H1 (cell line): ENCODE measurements around the gene LNX2. TPM values are rescaled to one million over a fixed set of nuclear protein-coding genes. Genes with fewer than 3 reads are reported as not detected.

Experiments used
- CTCF ChIA-PET: fragments of 300-600 bp; sonication (Branson Sonifier 250); formaldehyde crosslinking; loops from one replicate; lab custom pipeline; 2021; ENCODE audit not compliant: partially characterized antibody; lab: Charles Lee
- POLR2A ChIA-PET: fragments of 300-600 bp; sonication (Branson Sonifier 250); formaldehyde crosslinking; loops from one replicate; lab custom pipeline; 2021; ENCODE audit warnings: inconsistent platforms; ENCODE audit not compliant: partially characterized antibody; lab: Charles Lee
- DNase-seq, 2 experiments: peaks; one replicate each; pipeline versions ENCODE4 v3.0.0 to v3.0.0-alpha.2; 2010 to 2022; ENCODE audit warnings: low spot score in 2 of 2, low read depth in 1 of 2, mixed read lengths in 1 of 2
- FAIRE-seq: peaks from 2 replicates; lab custom pipeline; 2011; peaks lifted over from hg19 to GRCh38; lab: Jason Lieb, UNC
- H2AFZ ChIP-seq: 2 replicates; pipeline ENCODE4 v1.8.1; 2012; ENCODE audit warnings: low read length, inconsistent platforms
- H2AK5ac ChIP-seq: 2 replicates; pipeline ENCODE4 v1.6.1; 2013; ENCODE audit warnings: low read depth, low read length
- H2BK120ac ChIP-seq: replicated peaks from 2 replicates; pipeline ENCODE3; 2013; ENCODE audit warnings: low read depth, low read length, inconsistent platforms
- H2BK12ac ChIP-seq: 2 replicates; pipeline ENCODE4 v1.6.1; 2013; ENCODE audit warnings: low read depth, low read length
- H2BK15ac ChIP-seq: 2 replicates; pipeline ENCODE4 v1.6.1; 2013; ENCODE audit warnings: low read length
- H2BK20ac ChIP-seq: 2 replicates; pipeline ENCODE4 v1.6.1; 2013; ENCODE audit warnings: low read length
- H2BK5ac ChIP-seq: 2 replicates; pipeline ENCODE4 v1.6.1; 2013; ENCODE audit warnings: low read depth, low read length
- H3K14ac ChIP-seq: 2 replicates; pipeline ENCODE4 v1.6.1; 2013; ENCODE audit warnings: inconsistent platforms; ENCODE audit not compliant: insufficient read length
- H3K18ac ChIP-seq: 2 replicates; pipeline ENCODE4 v1.6.1; 2013; ENCODE audit warnings: low read length; ENCODE audit errors: extremely low read depth
- H3K23ac ChIP-seq: 2 replicates; pipeline ENCODE4 v1.6.1; 2013; ENCODE audit warnings: inconsistent platforms; ENCODE audit not compliant: insufficient read length
- H3K23me2 ChIP-seq: 2 replicates; pipeline ENCODE4 v1.6.1; 2013; ENCODE audit warnings: low read depth, low read length
- H3K27ac ChIP-seq: 2 replicates; pipeline ENCODE4 v1.6.1; 2011; ENCODE audit warnings: low read depth, low read length, inconsistent platforms
- H3K27me3 ChIP-seq, 4 experiments: replicated peaks in 1 of 4; 1 replicate in 1 of 4; 2 replicates in 3 of 4; pipeline versions ENCODE4 v1.6.1 to v1.8.1; 2011 to 2013; ENCODE audit warnings: low read length in 3 of 4, mild to moderate bottlenecking in 3 of 4, inconsistent platforms in 2 of 4, mixed read lengths in 2 of 4, moderate library complexity in 1 of 4; ENCODE audit not compliant: control insufficient read depth in 3 of 4, insufficient read depth in 3 of 4; ENCODE audit errors: extremely low read depth in 1 of 4
- H3K36me3 ChIP-seq, 4 experiments: 2 replicates each; pipeline versions ENCODE4 v1.6.1 to v1.8.1; 2011 to 2013; ENCODE audit warnings: mild to moderate bottlenecking in 4 of 4, low read length in 3 of 4, moderate library complexity in 2 of 4, control low read depth in 1 of 4, inconsistent platforms in 1 of 4; ENCODE audit not compliant: insufficient read depth in 4 of 4, control insufficient read depth in 2 of 4
- H3K4ac ChIP-seq: replicated peaks from 2 replicates; pipeline ENCODE3; 2013; ENCODE audit warnings: low read length, low read depth, mixed read lengths, inconsistent platforms; ENCODE audit not compliant: insufficient read length
- H3K4me1 ChIP-seq, 4 experiments: replicated peaks in 1 of 4; 1 replicate in 1 of 4; 2 replicates in 3 of 4; pipeline versions ENCODE4 v1.6.1 to v1.8.1; 2011 to 2013; ENCODE audit warnings: low read length in 3 of 4, inconsistent platforms in 2 of 4, mixed read lengths in 1 of 4; ENCODE audit not compliant: insufficient read depth in 4 of 4, control insufficient read depth in 3 of 4
- H3K4me2 ChIP-seq, 2 experiments: 2 replicates each; pipeline versions ENCODE4 v1.6.1 to v1.8.1; 2011 to 2013; ENCODE audit warnings: low read depth in 2 of 2, low read length in 2 of 2, control low read depth in 1 of 2, inconsistent platforms in 1 of 2, mild to moderate bottlenecking in 1 of 2; ENCODE audit not compliant: insufficient read depth in 1 of 2
- H3K4me3 ChIP-seq, 4 experiments: fragments of 200-600, 300-600 bp in 1 of 4; sonication (generic), shearing (Covaris generic), sonication (Bioruptor Twin) in 1 of 4; 2 replicates each; pipeline versions ENCODE4 v1.5.1 to v1.8.1; 2011 to 2016; ENCODE audit warnings: low read length in 4 of 4, low read depth in 3 of 4, control low read depth in 2 of 4, inconsistent platforms in 2 of 4, mild to moderate bottlenecking in 2 of 4, mixed read lengths in 1 of 4, moderate library complexity in 1 of 4; ENCODE audit not compliant: insufficient read depth in 2 of 4; ENCODE audit errors: extremely low read depth in 1 of 4
- H3K56ac ChIP-seq: replicated peaks from 2 replicates; pipeline ENCODE3; 2013; ENCODE audit warnings: low read depth, mild to moderate bottlenecking, mixed read lengths, low read length, inconsistent platforms; ENCODE audit not compliant: insufficient read length
- H3K79me1 ChIP-seq: 2 replicates; pipeline ENCODE4 v1.6.1; 2013; ENCODE audit warnings: low read depth, low read length, control low read depth
- H3K79me2 ChIP-seq, 2 experiments: 2 replicates each; pipeline versions ENCODE4 v1.6.1 to v1.8.1; 2012 to 2013; ENCODE audit warnings: low read length in 2 of 2, mild to moderate bottlenecking in 2 of 2, inconsistent platforms in 1 of 2; ENCODE audit not compliant: insufficient read depth in 2 of 2, control insufficient read depth in 1 of 2
- H3K9ac ChIP-seq, 4 experiments: replicated peaks in 1 of 4; 1 replicate in 1 of 4; 2 replicates in 3 of 4; pipeline versions ENCODE4 v1.6.1 to v1.8.1; 2011 to 2013; ENCODE audit warnings: low read depth in 3 of 4, low read length in 3 of 4, control low read depth in 2 of 4, mild to moderate bottlenecking in 2 of 4, moderate library complexity in 2 of 4, inconsistent platforms in 1 of 4; ENCODE audit errors: extremely low read depth in 1 of 4
- H3K9me3 ChIP-seq, 2 experiments: 2 replicates each; pipeline versions ENCODE4 v1.6.1 to v1.8.1; 2012 to 2013; ENCODE audit warnings: mild to moderate bottlenecking in 2 of 2, moderate library complexity in 2 of 2, control low read depth in 1 of 2, inconsistent platforms in 1 of 2, low read depth in 1 of 2, low read length in 1 of 2, mixed read lengths in 1 of 2; ENCODE audit not compliant: insufficient read depth in 2 of 2
- H4K20me1 ChIP-seq, 2 experiments: replicated peaks in 1 of 2; 2 replicates each; pipeline versions ENCODE3 to v1.8.1; 2011 to 2013; ENCODE audit warnings: inconsistent platforms in 2 of 2, low read length in 2 of 2, mild to moderate bottlenecking in 1 of 2; ENCODE audit not compliant: insufficient read depth in 2 of 2, control insufficient read depth in 1 of 2
- H4K5ac ChIP-seq: 2 replicates; pipeline ENCODE4 v1.6.1; 2013; ENCODE audit warnings: low read length, low read depth, mixed read lengths, inconsistent platforms; ENCODE audit not compliant: insufficient read length
- H4K8ac ChIP-seq: 2 replicates; pipeline ENCODE4 v1.8.0; 2013; ENCODE audit warnings: mild to moderate bottlenecking, moderate library complexity, low read length, inconsistent platforms; ENCODE audit not compliant: insufficient read depth; ENCODE audit errors: extremely low read depth
- H4K91ac ChIP-seq: replicated peaks from 2 replicates; pipeline ENCODE3; 2013; ENCODE audit warnings: low read length, mixed read lengths, inconsistent platforms; ENCODE audit not compliant: insufficient read length
- ATF2 ChIP-seq: IDR thresholded peaks from 2 replicates; pipeline ENCODE4 v1.6.1; 2012; ENCODE audit warnings: low read length, inconsistent platforms
- CREB1 ChIP-seq: IDR thresholded peaks from 2 replicates; pipeline ENCODE4 v1.6.1; 2012; ENCODE audit warnings: inconsistent platforms
- CTCF ChIP-seq, 3 experiments: IDR thresholded peaks; 1 replicate in 2 of 3; 2 replicates in 1 of 3; pipeline versions ENCODE4 v1.5.1 to v1.6.1; 2011; ENCODE audit warnings: low read length in 3 of 3, mild to moderate bottlenecking in 3 of 3, inconsistent platforms in 2 of 3, low read depth in 1 of 3, moderate library complexity in 1 of 3; ENCODE audit not compliant: insufficient read depth in 1 of 3; ENCODE audit errors: control extremely low read depth in 1 of 3
- GTF2F1 ChIP-seq: IDR thresholded peaks from 2 replicates; pipeline ENCODE4 v1.6.1; 2012; ENCODE audit warnings: low read depth, low read length, improper control_type of control experiment, borderline replicate concordance
- SUZ12 ChIP-seq: fragments of 200-600 bp; sonication (generic); IDR thresholded peaks from 2 replicates; pipeline ENCODE4 v1.6.1; 2012; ENCODE audit warnings: mild to moderate bottlenecking, inconsistent platforms, low read length, moderate library complexity, mixed read lengths
- WGBS, 2 experiments: shearing (Covaris generic) in 1 of 2; methylation state at CpG; one replicate each; pipeline versions ENCODE4 v1.1.6 to v1.1.7; 2013 to 2015; ENCODE audit warnings: low lambda C conversion rate in 2 of 2, mixed read lengths in 2 of 2, inconsistent platforms in 1 of 2, low coverage in 1 of 2, missing lambda C conversion rate in 1 of 2; ENCODE audit not compliant: insufficient replicate concordance in 2 of 2, insufficient coverage in 1 of 2, insufficient read length in 1 of 2; ENCODE audit errors: extremely low coverage in 1 of 2, missing lambda C conversion rate in 1 of 2; 5-methylcytosine and 5-hydroxymethylcytosine counted together
- polyA plus RNA-seq, 7 experiments: library from polyadenylated mRNA; depleted of rRNA in 3 of 7; stranded (reverse) in 5 of 7; unstranded in 2 of 7; fragments of >200 nt in 5 of 7; fragments of 200-250 nt in 2 of 7; gene quantifications; 1 replicate in 5 of 7; 2 replicates in 1 of 7; 4 replicates in 1 of 7; pipeline versions ENCODE4 v1.2.1 to v1.2.3, GENCODE V29; 2011 to 2013; ENCODE audit warnings: missing spikeins in 2 of 7, mixed read lengths in 2 of 7
- total RNA-seq: library from RNA; stranded (reverse); fragmentation: NEBNext Ultra II Directional; extraction: Animal tissue kit (Norgen Biotek cat#: 25700); gene quantifications from 2 replicates; pipeline ENCODE4 v1.2.1, GENCODE V29; 2021

Gene LNX2
- total and polyA plus RNA-seq, 2 of the 8 experiments (the other 6 are each of a cell fraction or from before 2014, with no cell fraction given), result 6.4 to 13.9 TPM

- H3K4me1 ChIP-seq, result peaks cover 0 to 3% (median 0%) of the 10 kb centered on the region in 4 experiments; a peak in 3 of 7 replicates
- H3K4ac ChIP-seq, result no peak overlapping the region
- H3K4me2 ChIP-seq, result no peak overlapping the region
- no peaks in the 10 kb centered on the region for H3K27me3 ChIP-seq
- no peak overlapping the region for H4K8ac ChIP-seq
- CTCF ChIA-PET, result interaction anchor here (1.3 to 11.6 kb wide), 5 partner anchors 11 to 164 kb away, joined by 3 to 112 read pairs (median 3); no protein-coding TSS in a partner anchor
- H2BK5ac ChIP-seq, result no peak overlapping the region
- no peak overlapping the region for H3K9ac ChIP-seq
- FAIRE-seq (no peak), DNase-seq (no peak)
- H2BK120ac ChIP-seq, result no peak overlapping the region
- no peak overlapping the region for H3K23ac ChIP-seq
- no peaks in the 10 kb centered on the region for H3K9me3 ChIP-seq
- H3K27ac ChIP-seq, result no peak overlapping the region
- no peaks in the 10 kb centered on the region; the same call in 1 of the 2 replicates for H3K79me1 ChIP-seq
- H3K56ac ChIP-seq, result no peak overlapping the region
- no peaks in the 10 kb centered on the region; a peak in 1 of 4 replicates for H3K79me2 ChIP-seq
- H2BK15ac ChIP-seq, result no peak overlapping the region
- no peaks in the 10 kb centered on the region for H3K23me2 ChIP-seq
- no peak overlapping the region for H2BK12ac ChIP-seq
- H2AK5ac ChIP-seq, result no peak overlapping the region
- no peak overlapping the region for H2AFZ ChIP-seq
- H3K4me3 ChIP-seq, result no peak overlapping the region
- peaks cover 0 to 4% (median 2%) of the 10 kb centered on the region in 4 experiments; a peak in 3 of 8 replicates for H3K36me3 ChIP-seq
- POLR2A ChIA-PET, result interaction anchor here (1.3 kb wide), 1 partner anchor 13 kb away, joined by 3 read pairs; no protein-coding TSS in a partner anchor
- no peak overlapping the region for H3K18ac ChIP-seq
- H4K91ac ChIP-seq, result no peak overlapping the region
- 88% methylated on average over 2 of the region's 2 CpGs; no CpG with 5 or more reads in 1 of the 2 experiments for WGBS, 2 experiments
- H2BK20ac ChIP-seq, result no peak overlapping the region
- H4K20me1 ChIP-seq, result peaks cover 1 to 3% of the 10 kb centered on the region in 2 experiments
- no peak overlapping the region for H4K5ac ChIP-seq
- no peak overlapping the region for H3K14ac ChIP-seq
- TF ChIP-seq GTF2F1 (no peak), CTCF (IDR thresholded peaks at IDR 0.05; ENCODE audit: control extremely low read depth in 1 of 3, insufficient read depth in 1 of 3, low read depth in 1 of 3, low read length in 3 of 3) (no peak), CREB1 (no peak), SUZ12 (no peak), ATF2 (no peak)
Observed at GRCh38 chr13:27662738-27663470, 42.6 kb upstream of the LNX2 start.
